Measurements from ENCODE around the gene METTL16. TPM values are rescaled to one million over a fixed set of nuclear protein-coding genes. Genes with fewer than 3 reads are reported as not detected.

METTL16 gene
- total RNA-seq, 2 donors from 2014 or later = 16.3 to 23.1 TPM

DNA sequence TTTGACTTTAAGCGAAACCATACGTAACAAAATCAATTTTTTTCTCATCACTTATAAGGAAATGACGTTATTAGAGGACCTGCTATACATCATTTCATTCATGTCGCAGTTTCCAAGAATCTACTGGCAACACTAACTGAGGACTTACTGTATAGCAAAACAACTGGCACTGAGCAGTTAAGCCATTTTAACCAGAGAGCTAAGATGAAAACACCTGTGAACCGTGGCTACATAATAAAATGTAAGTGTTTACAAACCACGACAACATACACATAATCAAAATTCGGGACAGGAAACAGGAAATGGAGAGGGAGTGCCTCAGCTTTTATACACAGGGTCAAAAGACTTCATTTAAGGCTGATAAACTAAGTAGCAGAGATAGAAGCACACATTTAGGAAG, 29.5 kb downstream of the METTL16 start:
- no peak overlapping the region for H3K9ac ChIP-seq (ENCODE audit: low read depth in 2 of 2, low read length in 2 of 2)
- TF ChIP-seq, protein P1, sequence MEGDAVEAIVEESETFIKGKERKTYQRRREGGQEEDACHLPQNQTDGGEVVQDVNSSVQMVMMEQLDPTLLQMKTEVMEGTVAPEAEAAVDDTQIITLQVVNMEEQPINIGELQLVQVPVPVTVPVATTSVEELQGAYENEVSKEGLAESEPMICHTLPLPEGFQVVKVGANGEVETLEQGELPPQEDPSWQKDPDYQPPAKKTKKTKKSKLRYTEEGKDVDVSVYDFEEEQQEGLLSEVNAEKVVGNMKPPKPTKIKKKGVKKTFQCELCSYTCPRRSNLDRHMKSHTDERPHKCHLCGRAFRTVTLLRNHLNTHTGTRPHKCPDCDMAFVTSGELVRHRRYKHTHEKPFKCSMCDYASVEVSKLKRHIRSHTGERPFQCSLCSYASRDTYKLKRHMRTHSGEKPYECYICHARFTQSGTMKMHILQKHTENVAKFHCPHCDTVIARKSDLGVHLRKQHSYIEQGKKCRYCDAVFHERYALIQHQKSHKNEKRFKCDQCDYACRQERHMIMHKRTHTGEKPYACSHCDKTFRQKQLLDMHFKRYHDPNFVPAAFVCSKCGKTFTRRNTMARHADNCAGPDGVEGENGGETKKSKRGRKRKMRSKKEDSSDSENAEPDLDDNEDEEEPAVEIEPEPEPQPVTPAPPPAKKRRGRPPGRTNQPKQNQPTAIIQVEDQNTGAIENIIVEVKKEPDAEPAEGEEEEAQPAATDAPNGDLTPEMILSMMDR (IDR thresholded peaks at IDR 0.05) = no peak
- DNase-seq = no peak
- intact Hi-C loops (cut with DNase I) = no loop called here
- no peak overlapping the region for H3K4me3 ChIP-seq
- no peaks in the 10 kb centered on the region for H3K4me1 ChIP-seq
- H3K36me3 ChIP-seq = no peaks in the 10 kb centered on the region
- no peaks in the 10 kb centered on the region for H3K27me3 ChIP-seq
- H3K27ac ChIP-seq = no peak overlapping the region
- H3K9me3 ChIP-seq = no peaks in the 10 kb centered on the region

DNA sequence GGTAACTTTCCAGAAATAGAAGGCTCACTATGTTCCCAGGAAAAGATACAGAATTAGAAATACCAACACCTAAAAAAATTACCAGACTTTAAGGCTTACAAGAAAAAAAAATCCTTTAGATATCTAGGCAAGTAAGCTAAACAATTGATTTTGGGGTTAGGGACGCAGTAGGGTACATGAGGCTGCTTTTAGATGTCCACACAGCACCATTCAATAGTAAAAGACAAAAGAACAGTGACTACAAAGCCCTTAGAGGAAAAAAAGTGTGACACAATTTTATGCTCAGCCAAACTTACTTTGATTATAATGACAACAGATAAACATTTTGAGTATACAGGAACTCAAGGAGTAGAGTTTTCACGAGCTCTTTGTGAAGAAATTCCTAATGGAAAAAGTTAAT, 29.9 kb downstream of the METTL16 start:
- Histone ChIP-seq H3K4me3 (no peak overlapping the region), H3K27me3 (no peaks in the 10 kb centered on the region), H3K36me3 (no peaks in the 10 kb centered on the region), H3K4me1 (no peaks in the 10 kb centered on the region), H3K27ac (no peak overlapping the region), H3K9me3 (no peaks in the 10 kb centered on the region), H3K9ac (ENCODE audit: low read depth in 2 of 2, low read length in 2 of 2) (no peak overlapping the region)
- TF ChIP-seq, protein P1 (IDR thresholded peaks at IDR 0.05) = no peak
- intact Hi-C loops (cut with DNase I) = no loop called here
- no peak for DNase-seq

DNA sequence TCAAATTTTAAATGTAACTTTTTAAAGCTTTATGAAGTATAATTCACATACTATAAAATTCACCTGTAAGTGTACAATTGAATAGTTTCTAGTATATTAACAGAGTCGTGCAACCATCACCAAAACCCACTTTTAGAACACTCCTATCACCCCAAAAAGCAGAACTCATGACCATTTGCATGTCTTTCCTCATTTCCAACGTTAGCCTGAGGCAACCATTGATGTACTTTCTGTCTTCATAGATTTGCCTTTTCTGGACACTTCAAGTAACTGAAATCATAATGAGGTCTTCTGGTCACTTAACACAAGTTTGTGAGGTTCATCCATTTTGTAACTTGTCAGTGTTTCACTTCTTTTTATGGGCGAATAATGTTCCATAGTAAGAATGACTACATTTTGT, 33.2 kb downstream of the METTL16 start:
- H3K27me3 ChIP-seq = no peaks in the 10 kb centered on the region
- H3K4me3 ChIP-seq = no peak overlapping the region
- intact Hi-C loops (cut with DNase I) = no loop called here
- no peak overlapping the region for H3K9ac ChIP-seq (ENCODE audit: low read depth in 2 of 2, low read length in 2 of 2)
- H3K9me3 ChIP-seq = no peaks in the 10 kb centered on the region
- H3K27ac ChIP-seq = no peak overlapping the region
- no peaks in the 10 kb centered on the region for H3K4me1 ChIP-seq
- no peak for DNase-seq
- no peaks in the 10 kb centered on the region for H3K36me3 ChIP-seq
- TF ChIP-seq, protein P1 (IDR thresholded peaks at IDR 0.05) = no peak

DNA sequence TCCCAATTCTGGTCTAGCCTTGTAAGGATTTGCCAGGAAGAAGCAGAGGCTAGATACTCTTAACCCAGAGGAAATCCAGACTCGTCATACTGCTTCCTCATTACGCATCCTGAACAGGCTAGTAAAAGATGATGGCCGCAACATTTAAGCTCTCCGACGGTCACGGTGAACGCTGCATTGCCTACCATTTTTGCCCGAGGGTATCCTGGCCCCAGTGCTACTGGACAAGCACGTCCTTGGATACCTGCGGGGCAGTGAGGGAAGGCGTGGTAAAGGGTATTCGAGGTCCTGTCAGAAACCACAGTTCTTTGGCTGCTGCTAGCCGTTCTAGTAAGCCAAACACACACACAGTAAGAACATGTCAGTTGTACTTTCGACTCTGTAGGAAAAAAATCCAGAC, 36.6 kb downstream of the METTL16 start:
- no peak overlapping the region for H3K4me3 ChIP-seq
- DNase-seq = no peak
- no peak overlapping the region for H3K9ac ChIP-seq (ENCODE audit: low read depth in 2 of 2, low read length in 2 of 2)
- intact Hi-C loops (cut with DNase I) = no loop called here
- no peak overlapping the region for H3K27ac ChIP-seq
- no peaks in the 10 kb centered on the region for H3K9me3 ChIP-seq
- TF ChIP-seq, protein P1 (IDR thresholded peaks at IDR 0.05) = no peak
- H3K27me3 ChIP-seq = no peaks in the 10 kb centered on the region
- no peaks in the 10 kb centered on the region for H3K36me3 ChIP-seq
- H3K4me1 ChIP-seq = no peaks in the 10 kb centered on the region

DNA sequence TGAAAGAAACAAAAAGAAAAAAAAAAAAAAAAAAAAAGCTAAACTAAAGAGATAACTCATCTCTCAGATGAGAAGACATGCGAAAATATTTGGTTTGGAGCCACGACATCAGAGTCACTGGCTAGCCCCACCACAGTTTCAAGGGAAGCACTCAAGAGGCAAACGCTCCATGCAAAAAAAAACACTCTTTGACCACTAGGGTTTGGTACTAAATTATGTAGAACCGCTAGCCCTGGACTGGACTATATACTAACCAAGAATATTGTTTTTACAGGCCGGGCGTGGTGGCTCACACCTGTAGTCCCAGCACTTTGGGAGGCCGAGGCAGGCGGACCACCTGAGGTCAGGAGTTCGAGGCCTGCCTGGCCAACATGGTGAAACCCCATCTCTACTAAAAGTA, 37.3 kb downstream of the METTL16 start:
- Histone ChIP-seq H3K27me3 (no peaks in the 10 kb centered on the region), H3K4me3 (no peak overlapping the region), H3K4me1 (no peaks in the 10 kb centered on the region), H3K27ac (no peak overlapping the region), H3K9me3 (no peaks in the 10 kb centered on the region), H3K36me3 (no peaks in the 10 kb centered on the region), H3K9ac (ENCODE audit: low read depth in 2 of 2, low read length in 2 of 2) (no peak overlapping the region)
- no peak for DNase-seq
- TF ChIP-seq, protein P1 (IDR thresholded peaks at IDR 0.05) = no peak
- intact Hi-C loops (cut with DNase I) = no loop called here

DNA sequence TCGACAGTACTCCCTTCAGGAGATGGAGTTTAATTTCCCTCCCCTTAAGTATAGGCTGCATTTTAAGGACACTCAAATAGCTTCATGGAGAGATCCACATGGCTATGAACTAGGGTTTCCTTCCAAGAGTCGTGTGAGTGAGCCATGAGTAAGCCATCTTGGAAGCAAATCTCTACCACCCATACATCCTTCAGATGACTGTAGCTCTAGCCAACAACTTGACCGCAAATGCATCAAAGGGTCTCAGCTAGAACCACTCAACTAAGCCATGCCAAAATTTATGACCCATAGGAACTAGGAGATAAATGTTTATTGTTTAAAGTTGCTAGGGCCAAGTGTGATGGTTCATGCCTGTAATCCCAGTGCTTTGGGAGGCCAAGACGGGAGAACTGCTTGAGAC, 43.4 kb downstream of the METTL16 start:
- intact Hi-C loops (cut with DNase I) = no loop called here
- peaks cover 3% of the 10 kb centered on the region for H3K36me3 ChIP-seq
- no peaks in the 10 kb centered on the region for H3K4me1 ChIP-seq
- H3K9me3 ChIP-seq = no peaks in the 10 kb centered on the region
- no peaks in the 10 kb centered on the region for H3K27me3 ChIP-seq
- H3K9ac ChIP-seq (ENCODE audit: low read depth in 2 of 2, low read length in 2 of 2) = no peak overlapping the region
- no peak for DNase-seq
- H3K4me3 ChIP-seq = no peak overlapping the region
- TF ChIP-seq, protein P1 (IDR thresholded peaks at IDR 0.05) = no peak
- no peak overlapping the region for H3K27ac ChIP-seq
